GM23338 (cell line): ENCODE data around the gene SPINT2. TPM values are rescaled to one million over a fixed set of nuclear protein-coding genes. Genes with fewer than 3 reads are reported as not detected.

Experiments used
- ATAC-seq: fragments of 200-7000 bp; cut with Tn5 transposase; 3 replicates; pipeline ENCODE4 v1.9.1; 2020
- DNase-seq: peaks from one replicate; pipeline ENCODE4 v3.0.0-alpha.2; 2015; ENCODE audit warnings: low spot score
- H2AFZ ChIP-seq: fragments of 200-600 bp; sonication (generic); 2 replicates; pipeline ENCODE4 v1.8.0; 2016; ENCODE audit warnings: antibody characterized with exemption, mild to moderate bottlenecking, moderate library complexity
- H3F3A ChIP-seq: fragments of 200-600 bp; sonication (generic); replicated peaks from 2 replicates; pipeline ENCODE4 v1.8.0; 2017; ENCODE audit warnings: antibody characterized with exemption, mixed run types, low read depth
- H3K27ac ChIP-seq: fragments of 200-600 bp; sonication (generic); 2 replicates; pipeline ENCODE4 v1.6.1; 2016; ENCODE audit warnings: low read depth
- H3K27me3 ChIP-seq: fragments of 200-600 bp; sonication (generic); 2 replicates; pipeline ENCODE4 v1.8.0; 2016; ENCODE audit warnings: mild to moderate bottlenecking, mixed run types, moderate library complexity; ENCODE audit not compliant: insufficient read depth
- H3K36me3 ChIP-seq: fragments of 200-600 bp; sonication (generic); 2 replicates; pipeline ENCODE4 v1.8.0; 2016; ENCODE audit warnings: mild to moderate bottlenecking; ENCODE audit not compliant: insufficient read depth
- H3K4me1 ChIP-seq: fragments of 200-600 bp; sonication (generic); 2 replicates; pipeline ENCODE4 v1.8.0; 2016; ENCODE audit warnings: mild to moderate bottlenecking, moderate library complexity; ENCODE audit not compliant: insufficient read depth
- H3K4me2 ChIP-seq: fragments of 200-600 bp; sonication (generic); 2 replicates; pipeline ENCODE4 v1.7.1; 2017; ENCODE audit warnings: mixed run types
- H3K4me3 ChIP-seq: fragments of 200-600 bp; sonication (generic); 2 replicates; pipeline ENCODE4 v1.6.1; 2016; ENCODE audit warnings: mixed run types
- H3K79me2 ChIP-seq: fragments of 200-600 bp; sonication (generic); replicated peaks from 2 replicates; pipeline ENCODE4 v1.8.0; 2017; ENCODE audit warnings: mild to moderate bottlenecking; ENCODE audit not compliant: insufficient read depth
- H3K9me2 ChIP-seq: fragments of 200-600 bp; sonication (generic); 2 replicates; pipeline ENCODE4 v1.8.0; 2017; ENCODE audit not compliant: insufficient read depth
- H4K20me1 ChIP-seq: fragments of 200-600 bp; sonication (generic); replicated peaks from 2 replicates; pipeline ENCODE4 v1.8.0; 2017; ENCODE audit warnings: mild to moderate bottlenecking; ENCODE audit not compliant: insufficient read depth
- H3K27ac Mint-ChIP-seq: 2 replicates; pipeline ENCODE4 v1.8.0; 2020; ENCODE audit warnings: inconsistent platforms, mild to moderate bottlenecking, moderate library complexity, mixed read lengths
- H3K27me3 Mint-ChIP-seq: 3 replicates; pipeline ENCODE4 v1.8.0; 2022; ENCODE audit warnings: low read depth, mild to moderate bottlenecking, moderate library complexity, mixed read lengths, inconsistent platforms; ENCODE audit not compliant: insufficient read depth, poor library complexity
- H3K36me3 Mint-ChIP-seq: 3 replicates; pipeline ENCODE4 v1.8.0; 2021; ENCODE audit warnings: low read depth, mild to moderate bottlenecking, inconsistent platforms, moderate library complexity, mixed read lengths
- H3K4me1 Mint-ChIP-seq: 3 replicates; pipeline ENCODE4 v1.8.0; 2020; ENCODE audit warnings: mild to moderate bottlenecking, inconsistent platforms, mixed read lengths
- H3K4me3 Mint-ChIP-seq: 3 replicates; pipeline ENCODE4 v1.8.0; 2021; ENCODE audit warnings: moderate library complexity, mild to moderate bottlenecking, inconsistent platforms, mixed read lengths
- H3K9me3 Mint-ChIP-seq: 3 replicates; pipeline ENCODE4 v1.8.0; 2020; ENCODE audit warnings: moderate library complexity, mild to moderate bottlenecking, inconsistent platforms, mixed read lengths
- CREB1 ChIP-seq: fragments of 250-450 bp; sonication (Bioruptor Pico); IDR thresholded peaks from 2 replicates; pipeline ENCODE4 v1.5.0; 2020; ENCODE audit warnings: low read depth, mild to moderate bottlenecking, moderate library complexity
- EZH2 ChIP-seq: fragments of 200-600 bp; sonication (generic); IDR thresholded peaks from one replicate; pipeline ENCODE4 v1.8.0; 2017; ENCODE audit warnings: antibody characterized with exemption, mild to moderate bottlenecking, low read depth; ENCODE audit not compliant: unreplicated experiment
- EZH2phosphoT487 ChIP-seq: fragments of 200-600 bp; sonication (generic); IDR thresholded peaks from one replicate; pipeline ENCODE4 v1.8.1; 2018; ENCODE audit warnings: antibody characterized with exemption; ENCODE audit not compliant: unreplicated experiment
- JUNB ChIP-seq: IDR thresholded peaks from one replicate; pipeline ENCODE4 v1.6.1; 2016; ENCODE audit warnings: antibody characterized with exemption; ENCODE audit not compliant: unreplicated experiment
- NANOG ChIP-seq: IDR thresholded peaks from 2 replicates; pipeline ENCODE4 v1.6.1; 2016; ENCODE audit warnings: antibody characterized with exemption, borderline replicate concordance
- POLR2AphosphoS5 ChIP-seq: IDR thresholded peaks from 2 replicates; pipeline ENCODE4 v1.6.1; 2016; ENCODE audit warnings: antibody characterized with exemption, low read depth
- STAT1 ChIP-seq: IDR thresholded peaks from one replicate; pipeline ENCODE4 v1.6.1; 2016; ENCODE audit warnings: antibody characterized with exemption; ENCODE audit not compliant: unreplicated experiment
- ZNF114 ChIP-seq: fragments of 250-450 bp; sonication (Bioruptor Pico); IDR thresholded peaks from 2 replicates; pipeline ENCODE4 v1.5.0; 2020; ENCODE audit warnings: mild to moderate bottlenecking, moderate library complexity
- ZNF331 ChIP-seq: fragments of 250-450 bp; sonication (Bioruptor Pico); IDR thresholded peaks from 2 replicates; pipeline ENCODE4 v1.5.0; 2020; ENCODE audit warnings: low read depth, mild to moderate bottlenecking, moderate library complexity
- polyA plus RNA-seq: library from polyadenylated mRNA; unstranded; fragments of >200 nt; fragmentation: Nextera tagmentation; extraction: Ambion mirVana; gene quantifications from 2 replicates; pipeline ENCODE4 v1.2.1, GENCODE V29; 2016
- total RNA-seq: library from RNA; depleted of rRNA; stranded (reverse); fragments of >200 nt; shearing (Covaris generic); gene quantifications from 2 replicates; pipeline ENCODE4 v1.2.3, GENCODE V29; 2014
- TF ChIP-seq, protein P1 (sequence below), 2 experiments: fragments of 200-600 bp in 1 of 2; sonication (generic) in 1 of 2; conservative IDR thresholded peaks; 2 replicates each; pipeline versions ENCODE4 v1.5.1 to v1.6.1; 2016 to 2017; ENCODE audit warnings: antibody characterized with exemption in 2 of 2, low read depth in 2 of 2, mild to moderate bottlenecking in 2 of 2, moderate library complexity in 1 of 2
- TF ChIP-seq, protein P2 (sequence below): fragments of 250-450 bp; sonication (Bioruptor Pico); IDR thresholded peaks from 2 replicates; pipeline ENCODE4 v1.5.0; 2020; ENCODE audit warnings: mild to moderate bottlenecking, moderate library complexity
- TF ChIP-seq, protein P3 (sequence below): IDR thresholded peaks from 2 replicates; pipeline ENCODE4 v1.6.1; 2016; ENCODE audit warnings: antibody characterized with exemption

SPINT2 gene
- total and polyA plus RNA-seq, 2 experiments from 2014 or later, result 319 to 468 TPM

DNA sequence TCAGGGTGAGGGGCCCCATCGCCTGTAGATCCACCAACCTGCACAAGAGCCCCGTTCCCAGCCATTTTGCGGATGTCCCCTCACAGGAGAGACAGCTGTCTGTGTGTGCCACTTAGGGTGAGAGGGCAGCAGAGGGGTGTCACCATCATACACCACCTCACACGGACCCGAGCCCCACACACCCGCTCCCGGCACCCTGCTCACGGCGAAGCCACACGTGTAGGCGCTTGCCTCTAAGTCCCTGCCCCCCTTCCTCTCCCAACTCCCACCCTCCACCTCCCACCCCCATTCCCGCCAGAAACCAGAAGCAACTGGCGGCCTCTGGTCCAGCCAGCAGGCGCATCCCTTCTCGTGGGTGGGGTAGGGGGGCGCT, 36.4 kb upstream of the SPINT2 start (continued):
- TF ChIP-seq EZH2phosphoT487 (no peak), NANOG (no peak)
- TF ChIP-seq, protein P1, sequence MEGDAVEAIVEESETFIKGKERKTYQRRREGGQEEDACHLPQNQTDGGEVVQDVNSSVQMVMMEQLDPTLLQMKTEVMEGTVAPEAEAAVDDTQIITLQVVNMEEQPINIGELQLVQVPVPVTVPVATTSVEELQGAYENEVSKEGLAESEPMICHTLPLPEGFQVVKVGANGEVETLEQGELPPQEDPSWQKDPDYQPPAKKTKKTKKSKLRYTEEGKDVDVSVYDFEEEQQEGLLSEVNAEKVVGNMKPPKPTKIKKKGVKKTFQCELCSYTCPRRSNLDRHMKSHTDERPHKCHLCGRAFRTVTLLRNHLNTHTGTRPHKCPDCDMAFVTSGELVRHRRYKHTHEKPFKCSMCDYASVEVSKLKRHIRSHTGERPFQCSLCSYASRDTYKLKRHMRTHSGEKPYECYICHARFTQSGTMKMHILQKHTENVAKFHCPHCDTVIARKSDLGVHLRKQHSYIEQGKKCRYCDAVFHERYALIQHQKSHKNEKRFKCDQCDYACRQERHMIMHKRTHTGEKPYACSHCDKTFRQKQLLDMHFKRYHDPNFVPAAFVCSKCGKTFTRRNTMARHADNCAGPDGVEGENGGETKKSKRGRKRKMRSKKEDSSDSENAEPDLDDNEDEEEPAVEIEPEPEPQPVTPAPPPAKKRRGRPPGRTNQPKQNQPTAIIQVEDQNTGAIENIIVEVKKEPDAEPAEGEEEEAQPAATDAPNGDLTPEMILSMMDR (conservative IDR thresholded peaks at IDR 0.05; ENCODE audit: low read depth in 2 of 2), result no peak

DNA sequence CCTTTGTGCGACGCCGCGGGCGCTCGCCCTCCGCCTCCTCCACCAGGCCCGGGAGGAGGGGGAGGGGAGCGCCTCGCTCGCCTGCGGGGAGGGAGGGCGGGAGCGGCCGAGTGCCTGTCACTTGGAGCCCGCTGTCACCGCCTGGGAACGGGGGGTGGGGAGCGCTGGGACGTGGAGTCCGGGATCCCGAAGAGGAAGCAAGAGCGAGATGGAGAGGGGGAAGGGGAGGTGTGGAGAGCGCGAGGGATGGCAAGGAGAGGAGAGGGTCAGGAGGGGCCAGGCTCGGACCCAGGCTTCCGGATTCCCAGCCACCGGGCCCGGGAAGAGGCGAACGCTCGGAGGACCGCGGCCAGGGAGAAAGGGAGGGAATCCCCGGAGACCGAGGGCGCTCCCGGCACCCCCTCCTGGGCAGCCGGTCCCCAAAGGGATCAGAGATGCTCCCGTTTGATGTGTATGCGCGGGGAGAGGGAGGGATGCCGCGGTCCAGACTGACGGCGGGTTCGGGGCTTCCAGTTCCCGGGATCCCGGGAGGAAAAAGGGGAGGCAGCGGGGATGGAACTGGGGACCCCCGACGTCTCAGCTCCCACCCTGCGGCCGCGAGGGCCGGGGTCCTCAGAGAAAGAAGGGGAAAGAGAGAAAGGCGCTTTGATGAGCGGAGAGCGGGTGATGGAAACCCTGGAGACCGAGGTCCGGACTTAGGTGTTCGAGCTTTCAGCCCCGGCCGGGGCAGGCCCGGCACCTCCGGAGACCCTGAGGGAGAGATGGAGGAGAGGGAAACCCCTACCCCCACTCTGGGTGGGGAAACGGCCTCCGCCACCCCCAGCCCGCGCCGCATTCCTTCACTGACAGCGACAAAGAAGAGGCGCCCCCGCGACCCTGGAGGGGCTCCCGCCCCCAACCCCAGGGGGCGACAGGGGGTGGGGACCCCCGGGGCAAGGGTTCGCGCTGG, 35.6 kb upstream of the SPINT2 start:
- peaks cover 16% of the 10 kb centered on the region for H3K4me1 ChIP-seq
- Mint-ChIP-seq H3K4me3 (peak overlapping the region; percentile 81), H3K36me3 (no peaks in the 10 kb centered on the region; the same call in 2 of the 3 replicates), H3K4me1 (peaks cover 18% of the 10 kb centered on the region), H3K9me3 (no peaks in the 10 kb centered on the region; the same call in 1 of the 3 replicates), H3K27ac (no peak overlapping the region), H3K27me3 (peaks cover 27% of the 10 kb centered on the region)
- H3K36me3 ChIP-seq, result no peaks in the 10 kb centered on the region
- H3K4me3 ChIP-seq, result peak overlapping the region; percentile 84
- H3K79me2 ChIP-seq, result 0 out of 2 replicates have a peak, but pooled peaks cover 3% of the 10 kb centered on the region
- peaks cover 4% of the 10 kb centered on the region; the same call in 1 of the 2 replicates for H3K27me3 ChIP-seq
- H3K27ac ChIP-seq, result no peak overlapping the region
- H3K9me2 ChIP-seq, result no peaks in the 10 kb centered on the region
- ATAC-seq (peak; percentile 10), DNase-seq (peak; percentile 87)
- no peaks in the 10 kb centered on the region for H4K20me1 ChIP-seq
- H3F3A ChIP-seq, result peaks cover 16% of the 10 kb centered on the region
- H2AFZ ChIP-seq, result peak overlapping the region; percentile 80
- peak overlapping the region; percentile 97 for H3K4me2 ChIP-seq
- TF ChIP-seq, protein P1 (conservative IDR thresholded peaks at IDR 0.05; ENCODE audit: low read depth in 2 of 2), result no peak
- TF ChIP-seq EZH2phosphoT487 (no peak), CREB1 (CRISPR knock-in tag) (no peak), JUNB (no peak), POLR2AphosphoS5 (no peak), ZNF114 (CRISPR knock-in tag) (no peak), STAT1 (no peak), ZNF331 (no peak), EZH2 (no peak)
- TF ChIP-seq, protein P2, sequence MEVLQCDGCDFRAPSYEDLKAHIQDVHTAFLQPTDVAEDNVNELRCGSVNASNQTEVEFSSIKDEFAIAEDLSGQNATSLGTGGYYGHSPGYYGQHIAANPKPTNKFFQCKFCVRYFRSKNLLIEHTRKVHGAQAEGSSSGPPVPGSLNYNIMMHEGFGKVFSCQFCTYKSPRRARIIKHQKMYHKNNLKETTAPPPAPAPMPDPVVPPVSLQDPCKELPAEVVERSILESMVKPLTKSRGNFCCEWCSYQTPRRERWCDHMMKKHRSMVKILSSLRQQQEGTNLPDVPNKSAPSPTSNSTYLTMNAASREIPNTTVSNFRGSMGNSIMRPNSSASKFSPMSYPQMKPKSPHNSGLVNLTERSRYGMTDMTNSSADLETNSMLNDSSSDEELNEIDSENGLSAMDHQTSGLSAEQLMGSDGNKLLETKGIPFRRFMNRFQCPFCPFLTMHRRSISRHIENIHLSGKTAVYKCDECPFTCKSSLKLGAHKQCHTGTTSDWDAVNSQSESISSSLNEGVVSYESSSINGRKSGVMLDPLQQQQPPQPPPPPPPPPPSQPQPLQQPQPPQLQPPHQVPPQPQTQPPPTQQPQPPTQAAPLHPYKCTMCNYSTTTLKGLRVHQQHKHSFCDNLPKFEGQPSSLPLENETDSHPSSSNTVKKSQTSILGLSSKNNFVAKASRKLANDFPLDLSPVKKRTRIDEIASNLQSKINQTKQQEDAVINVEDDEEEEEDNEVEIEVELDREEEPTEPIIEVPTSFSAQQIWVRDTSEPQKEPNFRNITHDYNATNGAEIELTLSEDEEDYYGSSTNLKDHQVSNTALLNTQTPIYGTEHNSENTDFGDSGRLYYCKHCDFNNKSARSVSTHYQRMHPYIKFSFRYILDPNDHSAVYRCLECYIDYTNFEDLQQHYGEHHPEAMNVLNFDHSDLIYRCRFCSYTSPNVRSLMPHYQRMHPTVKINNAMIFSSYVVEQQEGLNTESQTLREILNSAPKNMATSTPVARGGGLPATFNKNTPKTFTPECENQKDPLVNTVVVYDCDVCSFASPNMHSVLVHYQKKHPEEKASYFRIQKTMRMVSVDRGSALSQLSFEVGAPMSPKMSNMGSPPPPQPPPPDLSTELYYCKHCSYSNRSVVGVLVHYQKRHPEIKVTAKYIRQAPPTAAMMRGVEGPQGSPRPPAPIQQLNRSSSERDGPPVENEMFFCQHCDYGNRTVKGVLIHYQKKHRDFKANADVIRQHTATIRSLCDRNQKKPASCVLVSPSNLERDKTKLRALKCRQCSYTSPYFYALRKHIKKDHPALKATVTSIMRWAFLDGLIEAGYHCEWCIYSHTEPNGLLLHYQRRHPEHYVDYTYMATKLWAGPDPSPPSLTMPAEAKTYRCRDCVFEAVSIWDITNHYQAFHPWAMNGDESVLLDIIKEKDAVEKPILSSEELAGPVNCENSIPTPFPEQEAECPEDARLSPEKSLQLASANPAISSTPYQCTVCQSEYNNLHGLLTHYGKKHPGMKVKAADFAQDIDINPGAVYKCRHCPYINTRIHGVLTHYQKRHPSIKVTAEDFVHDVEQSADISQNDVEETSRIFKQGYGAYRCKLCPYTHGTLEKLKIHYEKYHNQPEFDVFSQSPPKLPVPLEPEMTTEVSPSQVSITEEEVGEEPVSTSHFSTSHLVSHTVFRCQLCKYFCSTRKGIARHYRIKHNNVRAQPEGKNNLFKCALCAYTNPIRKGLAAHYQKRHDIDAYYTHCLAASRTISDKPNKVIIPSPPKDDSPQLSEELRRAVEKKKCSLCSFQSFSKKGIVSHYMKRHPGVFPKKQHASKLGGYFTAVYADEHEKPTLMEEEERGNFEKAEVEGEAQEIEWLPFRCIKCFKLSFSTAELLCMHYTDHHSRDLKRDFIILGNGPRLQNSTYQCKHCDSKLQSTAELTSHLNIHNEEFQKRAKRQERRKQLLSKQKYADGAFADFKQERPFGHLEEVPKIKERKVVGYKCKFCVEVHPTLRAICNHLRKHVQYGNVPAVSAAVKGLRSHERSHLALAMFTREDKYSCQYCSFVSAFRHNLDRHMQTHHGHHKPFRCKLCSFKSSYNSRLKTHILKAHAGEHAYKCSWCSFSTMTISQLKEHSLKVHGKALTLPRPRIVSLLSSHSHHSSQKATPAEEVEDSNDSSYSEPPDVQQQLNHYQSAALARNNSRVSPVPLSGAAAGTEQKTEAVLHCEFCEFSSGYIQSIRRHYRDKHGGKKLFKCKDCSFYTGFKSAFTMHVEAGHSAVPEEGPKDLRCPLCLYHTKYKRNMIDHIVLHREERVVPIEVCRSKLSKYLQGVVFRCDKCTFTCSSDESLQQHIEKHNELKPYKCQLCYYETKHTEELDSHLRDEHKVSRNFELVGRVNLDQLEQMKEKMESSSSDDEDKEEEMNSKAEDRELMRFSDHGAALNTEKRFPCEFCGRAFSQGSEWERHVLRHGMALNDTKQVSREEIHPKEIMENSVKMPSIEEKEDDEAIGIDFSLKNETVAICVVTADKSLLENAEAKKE (CRISPR knock-in tag), result no peak
- TF ChIP-seq, protein P3, sequence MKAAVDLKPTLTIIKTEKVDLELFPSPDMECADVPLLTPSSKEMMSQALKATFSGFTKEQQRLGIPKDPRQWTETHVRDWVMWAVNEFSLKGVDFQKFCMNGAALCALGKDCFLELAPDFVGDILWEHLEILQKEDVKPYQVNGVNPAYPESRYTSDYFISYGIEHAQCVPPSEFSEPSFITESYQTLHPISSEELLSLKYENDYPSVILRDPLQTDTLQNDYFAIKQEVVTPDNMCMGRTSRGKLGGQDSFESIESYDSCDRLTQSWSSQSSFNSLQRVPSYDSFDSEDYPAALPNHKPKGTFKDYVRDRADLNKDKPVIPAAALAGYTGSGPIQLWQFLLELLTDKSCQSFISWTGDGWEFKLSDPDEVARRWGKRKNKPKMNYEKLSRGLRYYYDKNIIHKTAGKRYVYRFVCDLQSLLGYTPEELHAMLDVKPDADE, result no peak
